ENCODE results near the gene ZNF83.
"Not testable (repeated sequence)": the region's sequence is repeated elsewhere in the genome, so short reads cannot be mapped to it uniquely, and the experiment has no call there.

The ZNF83 gene

DNA sequence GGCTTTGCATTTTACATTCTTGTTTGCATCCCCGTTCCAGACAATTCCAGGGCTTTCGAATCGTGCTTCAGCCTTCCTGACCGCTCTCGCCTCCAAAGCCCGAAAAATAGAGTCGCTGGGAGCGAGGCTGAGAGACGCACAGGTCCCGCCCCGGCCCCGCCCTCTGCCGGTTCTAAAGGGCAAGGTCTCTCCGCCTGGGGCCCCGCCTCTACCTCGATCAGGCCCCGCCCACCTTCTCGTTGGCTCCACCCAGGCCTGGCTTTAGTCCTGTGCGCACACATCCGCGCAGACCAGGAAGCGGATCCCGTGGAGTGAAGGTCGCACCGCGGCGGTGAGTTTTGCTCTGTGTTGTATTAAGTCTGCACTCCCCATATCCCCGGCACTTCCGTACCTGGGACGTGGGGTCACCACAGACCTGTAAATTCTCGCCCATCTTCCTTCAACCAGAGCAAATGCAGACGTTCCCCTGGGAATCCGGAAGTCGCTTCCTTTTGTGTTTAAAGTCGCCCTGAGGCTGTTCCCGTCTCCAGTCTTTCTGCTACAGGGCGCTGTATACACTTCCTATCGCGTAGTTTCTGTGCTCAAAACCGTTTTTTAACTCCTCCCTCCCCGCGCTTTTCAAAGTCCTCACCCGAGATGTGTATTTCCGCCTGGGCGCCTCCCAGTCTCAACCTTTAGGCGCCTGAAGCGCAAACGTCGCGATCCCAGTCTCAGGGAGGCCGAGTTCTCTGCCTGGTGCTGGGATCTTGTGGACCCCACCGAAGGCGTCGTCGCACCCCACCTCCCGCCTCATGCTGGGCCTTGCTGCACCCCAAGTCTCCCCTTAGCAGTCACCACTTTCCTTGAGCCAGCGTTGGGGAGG, 67.9 kb downstream of the ZNF83 start, which contains the start of gene ZNF701:
Gene ZNF701, plus strand, starts transcription at position 288 of the 862 bp plus-strand sequence. CDS start 3,861 bp downstream, outside the sequence.
- H3K4me1 ChIP-seq (ENCODE audit: insufficient read depth, low read length): peaks cover 7% of the 10 kb centered on the region; the same call in 1 of the 2 replicates
- H3K9ac ChIP-seq (ENCODE audit: low read depth, low read length): peak within 1 kb of the TSS; percentile 91
- H3K9me3 ChIP-seq (ENCODE audit: control insufficient read depth, insufficient read depth, low read length): no peaks in the 10 kb centered on the region
- H3K36me3 ChIP-seq (ENCODE audit: insufficient read depth, low read length): 0 out of 2 replicates have a peak, but pooled peaks cover 4% of the 10 kb centered on the region

DNA sequence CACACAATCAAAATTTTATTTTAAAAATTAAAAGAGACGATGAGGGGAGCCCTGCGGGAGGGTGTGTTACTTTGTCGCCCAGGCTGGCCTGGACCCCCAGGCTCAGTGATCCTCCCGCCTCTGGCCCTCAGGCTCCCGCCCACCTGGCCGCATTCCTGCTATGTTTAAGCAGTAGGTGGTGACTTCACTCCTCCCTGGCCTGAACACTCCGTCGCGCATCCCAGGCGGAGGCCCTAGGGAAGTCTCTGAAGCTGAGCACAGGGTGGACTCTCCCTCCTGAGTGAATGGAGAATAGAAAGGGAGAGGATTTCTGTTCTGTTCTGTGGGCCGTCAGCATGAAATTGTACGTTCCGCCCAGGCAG, 68.5 kb downstream of the ZNF83 start:
- not testable (repeated sequence) for H3K36me3 ChIP-seq (ENCODE audit: insufficient read depth, low read length); H3K9me3 ChIP-seq (ENCODE audit: control insufficient read depth, insufficient read depth, low read length); H3K4me1 ChIP-seq (ENCODE audit: insufficient read depth, low read length)
- peak overlapping the region; percentile 91 for H3K9ac ChIP-seq (ENCODE audit: low read depth, low read length)

DNA sequence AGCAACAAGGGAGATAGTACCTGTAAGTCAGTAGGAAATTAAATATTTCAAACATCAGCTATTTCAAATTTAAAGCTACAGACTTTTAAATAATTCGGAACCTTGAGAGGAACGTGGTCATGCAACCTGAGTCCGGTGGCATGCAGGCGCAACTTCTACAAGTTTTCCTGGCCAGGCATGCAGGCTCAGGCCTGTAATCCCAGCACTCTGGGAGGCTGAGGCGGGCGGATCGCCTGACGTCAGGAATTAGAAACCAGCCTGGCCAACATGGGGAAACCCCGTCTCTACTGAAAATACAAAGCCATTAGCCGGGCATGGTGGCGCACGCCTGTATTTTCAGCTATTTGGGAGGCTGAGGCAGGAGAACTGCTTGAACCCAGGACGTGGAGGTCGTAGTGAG, 70.2 kb downstream of the ZNF83 start:
- 0 out of 2 replicates have a peak, but pooled peaks cover 4% of the 10 kb centered on the region for H3K36me3 ChIP-seq (ENCODE audit: insufficient read depth, low read length)
- 0 out of 2 replicates have a peak, but pooled peaks cover 4% of the 10 kb centered on the region for H3K9me3 ChIP-seq (ENCODE audit: control insufficient read depth, insufficient read depth, low read length)
- H3K9ac ChIP-seq (ENCODE audit: low read depth, low read length): no peak overlapping the region
- H3K4me1 ChIP-seq (ENCODE audit: insufficient read depth, low read length): peaks cover 7% of the 10 kb centered on the region; the same call in 1 of the 2 replicates

DNA sequence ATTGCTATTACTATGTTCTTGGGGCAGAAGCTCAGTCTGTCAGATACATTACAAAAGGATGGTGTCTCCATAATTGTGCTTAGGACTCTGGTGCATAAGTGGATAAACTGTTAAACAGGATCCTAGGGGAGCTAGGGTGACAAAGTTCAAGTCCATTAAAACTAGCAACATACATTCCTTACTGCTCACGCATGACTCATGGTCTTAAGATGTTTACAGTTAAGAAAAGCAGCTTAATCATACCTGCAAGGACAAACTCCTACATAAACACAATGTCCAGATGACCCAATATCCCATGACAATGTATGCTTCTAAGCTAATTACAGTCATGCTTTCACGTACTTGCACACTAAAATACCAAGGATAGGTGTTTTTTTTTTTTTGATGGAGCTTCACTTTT, 71.6 kb downstream of the ZNF83 start:
- Histone ChIP-seq H3K36me3 (ENCODE audit: insufficient read depth, low read length) (no peaks in the 10 kb centered on the region; the same call in 1 of the 2 replicates), H3K9me3 (ENCODE audit: control insufficient read depth, insufficient read depth, low read length) (0 out of 2 replicates have a peak, but pooled peaks cover 4% of the 10 kb centered on the region), H3K4me1 (ENCODE audit: insufficient read depth, low read length) (peaks cover 7% of the 10 kb centered on the region; the same call in 1 of the 2 replicates), H3K9ac (ENCODE audit: low read depth, low read length) (no peak overlapping the region)

DNA sequence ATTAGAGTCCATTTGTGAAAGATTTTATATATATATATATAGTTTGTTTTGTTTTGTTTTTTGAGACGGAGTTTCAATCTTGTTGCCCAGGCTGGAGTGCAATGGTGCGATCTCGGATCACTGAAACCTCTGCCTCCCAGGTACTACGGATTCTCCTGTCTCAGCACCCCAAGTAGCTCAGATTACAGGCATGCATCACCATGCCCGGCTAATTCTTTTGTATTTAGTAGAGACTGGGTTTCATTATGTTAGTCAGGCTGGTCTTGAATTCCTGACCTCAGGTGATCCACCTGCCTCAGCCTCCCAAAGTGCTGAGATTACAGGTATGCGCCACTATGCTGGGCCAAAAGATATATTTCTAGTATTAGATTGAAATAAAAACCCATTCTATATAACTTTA, 72.0 kb downstream of the ZNF83 start:
- Histone ChIP-seq H3K36me3 (ENCODE audit: insufficient read depth, low read length) (no peaks in the 10 kb centered on the region; the same call in 1 of the 2 replicates), H3K4me1 (ENCODE audit: insufficient read depth, low read length) (peaks cover 7% of the 10 kb centered on the region; the same call in 1 of the 2 replicates), H3K9ac (ENCODE audit: low read depth, low read length) (no peak overlapping the region), H3K9me3 (ENCODE audit: control insufficient read depth, insufficient read depth, low read length) (0 out of 2 replicates have a peak, but pooled peaks cover 4% of the 10 kb centered on the region)

Data from ES-I3 (cell line).